Prostate gland (tissue), 2 donors: ENCODE measurements around the gene RASGEF1B. TPM values are rescaled to one million over a fixed set of nuclear protein-coding genes. Genes with fewer than 3 reads are reported as not detected.

Source experiments
- DNase-seq: peaks from one replicate; pipeline ENCODE4 v3.0.0-alpha.2; 2019; ENCODE audit warnings: low spot score
- H3K27ac ChIP-seq, 2 donors: fragments of 200-600 bp; sonication (generic); 2 replicates each; pipeline ENCODE4 v1.5.1; 2017 to 2019
- H3K27me3 ChIP-seq: fragments of 200-600 bp; sonication (generic); replicated peaks from 2 replicates; pipeline ENCODE4 v1.5.1; 2019; ENCODE audit not compliant: insufficient read depth
- H3K36me3 ChIP-seq, 2 donors: fragments of 200-600 bp; sonication (generic); 1 replicate in 1 of 2; 2 replicates in 1 of 2; pipeline versions ENCODE4 v1.5.1 to v1.8.1; 2017 to 2019
- H3K4me1 ChIP-seq: fragments of 200-600 bp; sonication (generic); replicated peaks from 2 replicates; pipeline ENCODE4 v1.5.1; 2019
- H3K4me3 ChIP-seq, 2 donors: fragments of 200-600 bp; sonication (generic); 2 replicates each; pipeline ENCODE4 v1.5.1; 2017 to 2019
- H3K9me3 ChIP-seq: fragments of 200-600 bp; sonication (generic); 2 replicates; pipeline ENCODE4 v1.5.1; 2017
- POLR2A ChIP-seq: fragments of 450-650 bp; IDR thresholded peaks from one replicate; pipeline ENCODE4 v1.6.1; 2016; ENCODE audit warnings: antibody characterized with exemption, mild to moderate bottlenecking
- POLR2AphosphoS5 ChIP-seq: sonication (generic); formaldehyde crosslinking; IDR thresholded peaks from one replicate; pipeline ENCODE4 v1.6.1; 2017; ENCODE audit warnings: antibody characterized with exemption
- WGBS: methylation state at CpG from one replicate; pipeline ENCODE4 v1.1.5; 2018; 5-methylcytosine and 5-hydroxymethylcytosine counted together
- intact Hi-C: fragments of 100-400 bp; cut with DNase I; formaldehyde crosslinking; loops from one replicate; pipeline ENCODE4 v1.14.2; 2022
- total RNA-seq, 2 donors: library from RNA; depleted of rRNA; stranded (reverse); fragments of >200 nt; gene quantifications; one replicate each; pipeline ENCODE4 v1.1.0, GENCODE V29; 2016
- TF ChIP-seq, protein P1 (sequence below), 4 experiments: fragments of 200-600 bp in 2 of 4; fragments of 450-650 bp in 2 of 4; sonication (generic) in 2 of 4; IDR thresholded peaks; 1 replicate in 3 of 4; 2 replicates in 1 of 4; pipeline ENCODE4 v1.5.1; 2016 to 2019; ENCODE audit warnings: antibody characterized with exemption in 4 of 4, mild to moderate bottlenecking in 2 of 4, moderate library complexity in 2 of 4

The RASGEF1B gene
- total RNA-seq, 2 donors from 2014 or later, result 16.4 TPM

GRCh38 chr4:81404741-81405140 is 67.0 kb downstream of the RASGEF1B start:
- H3K4me1 ChIP-seq, result no peaks in the 10 kb centered on the region
- H3K27me3 ChIP-seq, result no peaks in the 10 kb centered on the region
- intact Hi-C loops, result loop anchor here (5.0 kb wide), 2 partner anchors 438 to 863 kb away; no protein-coding TSS in a partner anchor
- no peaks in the 10 kb centered on the region for H3K9me3 ChIP-seq
- no peak overlapping the region for H3K27ac ChIP-seq
- no peaks in the 10 kb centered on the region for H3K36me3 ChIP-seq
- H3K4me3 ChIP-seq, result no peak overlapping the region
- TF ChIP-seq, protein P1, sequence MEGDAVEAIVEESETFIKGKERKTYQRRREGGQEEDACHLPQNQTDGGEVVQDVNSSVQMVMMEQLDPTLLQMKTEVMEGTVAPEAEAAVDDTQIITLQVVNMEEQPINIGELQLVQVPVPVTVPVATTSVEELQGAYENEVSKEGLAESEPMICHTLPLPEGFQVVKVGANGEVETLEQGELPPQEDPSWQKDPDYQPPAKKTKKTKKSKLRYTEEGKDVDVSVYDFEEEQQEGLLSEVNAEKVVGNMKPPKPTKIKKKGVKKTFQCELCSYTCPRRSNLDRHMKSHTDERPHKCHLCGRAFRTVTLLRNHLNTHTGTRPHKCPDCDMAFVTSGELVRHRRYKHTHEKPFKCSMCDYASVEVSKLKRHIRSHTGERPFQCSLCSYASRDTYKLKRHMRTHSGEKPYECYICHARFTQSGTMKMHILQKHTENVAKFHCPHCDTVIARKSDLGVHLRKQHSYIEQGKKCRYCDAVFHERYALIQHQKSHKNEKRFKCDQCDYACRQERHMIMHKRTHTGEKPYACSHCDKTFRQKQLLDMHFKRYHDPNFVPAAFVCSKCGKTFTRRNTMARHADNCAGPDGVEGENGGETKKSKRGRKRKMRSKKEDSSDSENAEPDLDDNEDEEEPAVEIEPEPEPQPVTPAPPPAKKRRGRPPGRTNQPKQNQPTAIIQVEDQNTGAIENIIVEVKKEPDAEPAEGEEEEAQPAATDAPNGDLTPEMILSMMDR (IDR thresholded peaks at IDR 0.05), result no peak
- TF ChIP-seq POLR2A, result no peak
- no peak for TF ChIP-seq POLR2AphosphoS5
- WGBS, result 85% methylated on average over 6 of the region's 6 CpGs
- DNase-seq, result no peak

- no peaks in the 10 kb centered on the region for H3K9me3 ChIP-seq
- 72% methylated on average over 2 of the region's 2 CpGs for WGBS
- no peak overlapping the region for H3K27ac ChIP-seq
- H3K4me1 ChIP-seq, result no peaks in the 10 kb centered on the region
- intact Hi-C loops, result no loop called here
- H3K27me3 ChIP-seq, result no peaks in the 10 kb centered on the region
- TF ChIP-seq, protein P1 (IDR thresholded peaks at IDR 0.05), result peak in 1 of 4 experiments; percentile 7
- no peak for TF ChIP-seq POLR2AphosphoS5
- H3K36me3 ChIP-seq, result no peaks in the 10 kb centered on the region
- no peak overlapping the region for H3K4me3 ChIP-seq
- no peak for DNase-seq
Observed at GRCh38 chr4:81404294-81404693, 67.4 kb downstream of the RASGEF1B start.

- no peaks in the 10 kb centered on the region for H3K4me1 ChIP-seq
- DNase-seq, result no peak
- H3K9me3 ChIP-seq, result no peaks in the 10 kb centered on the region
- TF ChIP-seq POLR2AphosphoS5, result no peak
- no peak for TF ChIP-seq POLR2A
- TF ChIP-seq, protein P1 (IDR thresholded peaks at IDR 0.05), result no peak
- no peak overlapping the region for H3K4me3 ChIP-seq
- WGBS, result 78% methylated on average over 7 of the region's 7 CpGs
- no peaks in the 10 kb centered on the region for H3K36me3 ChIP-seq
- no peak overlapping the region for H3K27ac ChIP-seq
- intact Hi-C loops, result no loop called here
- no peaks in the 10 kb centered on the region for H3K27me3 ChIP-seq
Observed at GRCh38 chr4:81399306-81400086, 72.2 kb downstream of the RASGEF1B start.

- Histone ChIP-seq H3K4me1 (no peaks in the 10 kb centered on the region), H3K27ac (no peak overlapping the region), H3K4me3 (no peak overlapping the region), H3K27me3 (no peaks in the 10 kb centered on the region), H3K36me3 (no peaks in the 10 kb centered on the region), H3K9me3 (no peaks in the 10 kb centered on the region)
- TF ChIP-seq POLR2AphosphoS5, result no peak
- TF ChIP-seq, protein P1 (IDR thresholded peaks at IDR 0.05), result no peak
- no peak for TF ChIP-seq POLR2A
- no peak for DNase-seq
- intact Hi-C loops, result no loop called here
- 79% methylated on average over 4 of the region's 4 CpGs for WGBS
Observed at GRCh38 chr4:81398379-81398778, 73.3 kb downstream of the RASGEF1B start.

GRCh38 chr4:81397635-81398034 is 74.1 kb downstream of the RASGEF1B start:
- intact Hi-C loops, result no loop called here
- Histone ChIP-seq H3K9me3 (no peaks in the 10 kb centered on the region), H3K4me3 (no peak overlapping the region), H3K36me3 (no peaks in the 10 kb centered on the region), H3K4me1 (no peaks in the 10 kb centered on the region), H3K27me3 (no peaks in the 10 kb centered on the region), H3K27ac (no peak overlapping the region)
- TF ChIP-seq POLR2A, result no peak
- no peak for TF ChIP-seq POLR2AphosphoS5
- TF ChIP-seq, protein P1 (IDR thresholded peaks at IDR 0.05), result no peak
- WGBS, result 73% methylated on average over 3 of the region's 3 CpGs
- no peak for DNase-seq
